Naive thymus-derived CD4-positive, alpha-beta T cell (primary cell): ENCODE data around the gene MEOX2. TPM values are rescaled to one million over a fixed set of nuclear protein-coding genes. Genes with fewer than 3 reads are reported as not detected.

Source experiments
- ATAC-seq: fragments of 150-1000 bp; cut with Tn5 transposase; 2 replicates; pipeline ENCODE4 v1.10.0; 2021; ENCODE audit warnings: mild to moderate bottlenecking, moderate library complexity
- CTCF ChIA-PET: fragments of 350-600 bp; sonication (Branson Sonifier 250); formaldehyde crosslinking; loops from one replicate; lab custom pipeline; 2021; ENCODE audit warnings: antibody characterized with exemption; lab: Charles Lee
- POLR2A ChIA-PET: fragments of 350-600 bp; sonication (Branson Sonifier 250); formaldehyde crosslinking; loops from one replicate; lab custom pipeline; 2021; ENCODE audit warnings: antibody characterized with exemption, inconsistent platforms; lab: Charles Lee
- DNase-seq, 9 donors: peaks; one replicate each; pipeline versions ENCODE4 v3.0.0 to v3.0.0-alpha.2; 2020 to 2022; ENCODE audit warnings: mixed read lengths in 1 of 9
- H3K27ac ChIP-seq: one replicate; pipeline ENCODE4 v1.7.0; 2013; ENCODE audit warnings: mild to moderate bottlenecking, low read depth, low read length, moderate library complexity
- H3K27me3 ChIP-seq, 2 donors: one replicate each; pipeline ENCODE4 v1.7.0; 2013; ENCODE audit warnings: low read length in 2 of 2, mild to moderate bottlenecking in 2 of 2, moderate library complexity in 2 of 2; ENCODE audit not compliant: control insufficient read depth in 2 of 2, insufficient read depth in 2 of 2
- H3K36me3 ChIP-seq, 3 experiments: 1 replicate in 2 of 3; 2 replicates in 1 of 3; pipeline ENCODE4 v1.7.0; 2013; ENCODE audit warnings: low read length in 3 of 3, mild to moderate bottlenecking in 3 of 3, moderate library complexity in 1 of 3; ENCODE audit not compliant: insufficient read depth in 3 of 3, control insufficient read depth in 2 of 3
- H3K4me1 ChIP-seq, 2 donors: one replicate each; pipeline ENCODE4 v1.7.0; 2013; ENCODE audit warnings: low read length in 2 of 2, mild to moderate bottlenecking in 2 of 2, moderate library complexity in 1 of 2; ENCODE audit not compliant: control insufficient read depth in 2 of 2, insufficient read depth in 2 of 2
- H3K4me3 ChIP-seq: 2 replicates; pipeline ENCODE4 v1.7.0; 2013; ENCODE audit warnings: mild to moderate bottlenecking, low read length
- H3K9me3 ChIP-seq, 3 experiments: 1 replicate in 2 of 3; 2 replicates in 1 of 3; pipeline ENCODE4 v1.7.0; 2013; ENCODE audit warnings: low read length in 3 of 3; ENCODE audit not compliant: control insufficient read depth in 2 of 3
- H3K27ac Mint-ChIP-seq, 9 donors: one replicate each; pipeline ENCODE4 v1.8.0; 2020 to 2022; ENCODE audit warnings: mixed read lengths in 9 of 9, mild to moderate bottlenecking in 8 of 9, moderate library complexity in 5 of 9, inconsistent platforms in 2 of 9
- H3K27me3 Mint-ChIP-seq, 5 donors: one replicate each; pipeline ENCODE4 v1.8.0; 2021 to 2022; ENCODE audit warnings: mixed read lengths in 5 of 5, mild to moderate bottlenecking in 1 of 5
- H3K36me3 Mint-ChIP-seq, 5 donors: one replicate each; pipeline ENCODE4 v1.8.0; 2020 to 2022; ENCODE audit warnings: mixed read lengths in 5 of 5, mild to moderate bottlenecking in 3 of 5, inconsistent platforms in 1 of 5
- H3K4me1 Mint-ChIP-seq, 7 donors: one replicate each; pipeline ENCODE4 v1.8.0; 2020 to 2022; ENCODE audit warnings: mixed read lengths in 7 of 7, mild to moderate bottlenecking in 3 of 7, inconsistent platforms in 1 of 7
- H3K4me3 Mint-ChIP-seq, 10 donors: one replicate each; pipeline ENCODE4 v1.8.0; 2020 to 2022; ENCODE audit warnings: mild to moderate bottlenecking in 10 of 10, mixed read lengths in 10 of 10, moderate library complexity in 6 of 10, inconsistent platforms in 2 of 10
- H3K9me3 Mint-ChIP-seq, 11 donors: one replicate each; pipeline ENCODE4 v1.8.0; 2020 to 2022; ENCODE audit warnings: mixed read lengths in 11 of 11, mild to moderate bottlenecking in 4 of 11, inconsistent platforms in 1 of 11, moderate library complexity in 1 of 11
- intact Hi-C, 2 donors: fragments of 100-400 bp; cut with micrococcal nuclease; formaldehyde crosslinking; loops; one replicate each; pipeline ENCODE4 v1.15.1; 2023
- polyA plus RNA-seq, 2 donors: library from polyadenylated mRNA; unstranded; fragments of 300-500 nt; fragmentation: Illumina TruSeq; gene quantifications; one replicate each; pipeline ENCODE4 v1.2.3, GENCODE V29; 2021
- total RNA-seq, 6 experiments: library from RNA in 5 of 6; stranded (reverse) in 5 of 6; gene quantifications; 1 replicate in 5 of 6; 2 replicates in 1 of 6; pipeline ENCODE4 v1.2.3 and lab custom pipeline; 2021 to 2026

The MEOX2 gene
- total and polyA plus RNA-seq, 7 experiments from 2014 or later: not detected

GRCh38 chr7:15715435-15715834 lies 29.0 kb upstream of the MEOX2 start:
- H3K36me3 ChIP-seq: no peaks in the 10 kb centered on the region
- H3K9me3 Mint-ChIP-seq: peaks cover 0 to 14% (median 0%) of the 10 kb centered on the region in 11 donors
- intact Hi-C loops: loop anchor here in 1 of 2 donors (10.0 kb wide), 1 partner anchor 61 kb away; no protein-coding TSS in a partner anchor
- ChIA-PET POLR2A (no interaction called here), CTCF (no interaction called here)
- no peak overlapping the region for H3K4me3 ChIP-seq
- DNase-seq: no peak
- H3K27me3 Mint-ChIP-seq: no peaks in the 10 kb centered on the region
- no peaks in the 10 kb centered on the region for H3K9me3 ChIP-seq
- H3K27ac Mint-ChIP-seq: no peak overlapping the region
- no peaks in the 10 kb centered on the region for H3K4me1 Mint-ChIP-seq
- no peaks in the 10 kb centered on the region for H3K4me1 ChIP-seq
- no peaks in the 10 kb centered on the region for H3K36me3 Mint-ChIP-seq
- ATAC-seq: no peak
- no peak overlapping the region for H3K4me3 Mint-ChIP-seq
- no peaks in the 10 kb centered on the region for H3K27me3 ChIP-seq
- no peak overlapping the region for H3K27ac ChIP-seq

- no peaks in the 10 kb centered on the region for H3K27me3 ChIP-seq
- Mint-ChIP-seq H3K27ac (no peak overlapping the region), H3K4me3 (no peak overlapping the region), H3K9me3 (peaks cover 0 to 19% (median 2%) of the 10 kb centered on the region in 11 donors), H3K27me3 (no peaks in the 10 kb centered on the region), H3K4me1 (peaks cover 0 to 2% (median 0%) of the 10 kb centered on the region in 7 donors), H3K36me3 (no peaks in the 10 kb centered on the region)
- POLR2A ChIA-PET: no interaction called here
- DNase-seq (no peak), ATAC-seq (no peak)
- no peaks in the 10 kb centered on the region for H3K4me1 ChIP-seq
- no peaks in the 10 kb centered on the region for H3K9me3 ChIP-seq
- no peaks in the 10 kb centered on the region for H3K36me3 ChIP-seq
- CTCF ChIA-PET: no interaction called here
- H3K4me3 ChIP-seq: no peak overlapping the region
- intact Hi-C loops: loop anchor here in 1 of 2 donors (10.0 kb wide), 1 partner anchor 55 kb away; no protein-coding TSS in a partner anchor
- no peak overlapping the region for H3K27ac ChIP-seq
Measured at GRCh38 chr7:15709978-15710377, 23.5 kb upstream of the MEOX2 start.

- ATAC-seq (no peak), DNase-seq (no peak)
- ChIA-PET CTCF (interaction anchor here (0.6 to 1.1 kb wide), 2 partner anchors 12 to 396 kb away, joined by 3 to 5 read pairs; no protein-coding TSS in a partner anchor), POLR2A (no interaction called here)
- Histone ChIP-seq H3K27me3 (no peaks in the 10 kb centered on the region), H3K4me1 (no peaks in the 10 kb centered on the region), H3K9me3 (no peaks in the 10 kb centered on the region), H3K27ac (no peak overlapping the region), H3K36me3 (no peaks in the 10 kb centered on the region), H3K4me3 (no peak overlapping the region)
- H3K4me1 Mint-ChIP-seq: peaks cover 0 to 2% (median 0%) of the 10 kb centered on the region in 7 donors
- H3K9me3 Mint-ChIP-seq: peaks cover 0 to 14% (median 2%) of the 10 kb centered on the region in 11 donors
- no peaks in the 10 kb centered on the region for H3K36me3 Mint-ChIP-seq
- no peak overlapping the region for H3K4me3 Mint-ChIP-seq
- no peak overlapping the region for H3K27ac Mint-ChIP-seq
- no peaks in the 10 kb centered on the region for H3K27me3 Mint-ChIP-seq
- intact Hi-C loops: no loop called here
Measured at GRCh38 chr7:15707570-15707969, 21.1 kb upstream of the MEOX2 start.

- POLR2A ChIA-PET: no interaction called here
- CTCF ChIA-PET: no interaction called here
- H3K27ac ChIP-seq: no peak overlapping the region
- H3K27me3 ChIP-seq: no peaks in the 10 kb centered on the region
- H3K36me3 ChIP-seq: no peaks in the 10 kb centered on the region
- intact Hi-C loops: no loop called here
- no peaks in the 10 kb centered on the region for H3K27me3 Mint-ChIP-seq
- H3K9me3 Mint-ChIP-seq: peaks cover 0 to 16% (median 0%) of the 10 kb centered on the region in 11 donors
- H3K9me3 ChIP-seq: no peaks in the 10 kb centered on the region
- H3K36me3 Mint-ChIP-seq: no peaks in the 10 kb centered on the region
- no peak overlapping the region for H3K4me3 Mint-ChIP-seq
- no peak overlapping the region for H3K4me3 ChIP-seq
- H3K4me1 ChIP-seq: no peaks in the 10 kb centered on the region
- DNase-seq (no peak), ATAC-seq (no peak)
- no peaks in the 10 kb centered on the region for H3K4me1 Mint-ChIP-seq
- no peak overlapping the region for H3K27ac Mint-ChIP-seq
Measured at GRCh38 chr7:15703732-15704131, 17.2 kb upstream of the MEOX2 start.

GRCh38 chr7:15692501-15693020 lies 6.1 kb upstream of the MEOX2 start:
- no peak for ATAC-seq
- Mint-ChIP-seq H3K4me3 (no peak overlapping the region), H3K36me3 (no peaks in the 10 kb centered on the region), H3K9me3 (peaks cover 0 to 5% (median 0%) of the 10 kb centered on the region in 11 donors), H3K27ac (no peak overlapping the region), H3K4me1 (no peaks in the 10 kb centered on the region), H3K27me3 (peaks cover 10 to 19% (median 16%) of the 10 kb centered on the region in 5 donors)
- POLR2A ChIA-PET: no interaction called here
- no peak for DNase-seq
- no peaks in the 10 kb centered on the region for H3K9me3 ChIP-seq
- no peaks in the 10 kb centered on the region for H3K27me3 ChIP-seq
- no peak overlapping the region for H3K27ac ChIP-seq
- no peaks in the 10 kb centered on the region for H3K4me1 ChIP-seq
- H3K36me3 ChIP-seq: no peaks in the 10 kb centered on the region
- intact Hi-C loops: no loop called here
- CTCF ChIA-PET: no interaction called here
- H3K4me3 ChIP-seq: no peak overlapping the region

GRCh38 chr7:15688911-15689310 lies 2.4 kb upstream of the MEOX2 start:
- H3K36me3 Mint-ChIP-seq: peaks cover 0 to 7% (median 0%) of the 10 kb centered on the region in 5 donors
- H3K27ac Mint-ChIP-seq: no peak overlapping the region
- H3K4me3 ChIP-seq: no peak overlapping the region
- H3K27ac ChIP-seq: no peak overlapping the region
- no peaks in the 10 kb centered on the region for H3K27me3 ChIP-seq
- H3K9me3 Mint-ChIP-seq: peaks cover 0 to 17% (median 3%) of the 10 kb centered on the region in 11 donors
- H3K4me1 Mint-ChIP-seq: no peaks in the 10 kb centered on the region
- no peak overlapping the region for H3K4me3 Mint-ChIP-seq
- ChIA-PET POLR2A (no interaction called here), CTCF (no interaction called here)
- ATAC-seq (no peak), DNase-seq (no peak)
- intact Hi-C loops: no loop called here
- H3K4me1 ChIP-seq: no peaks in the 10 kb centered on the region
- no peaks in the 10 kb centered on the region for H3K9me3 ChIP-seq
- no peaks in the 10 kb centered on the region for H3K36me3 ChIP-seq
- peaks cover 43 to 49% (median 48%) of the 10 kb centered on the region in 5 donors for H3K27me3 Mint-ChIP-seq

GRCh38 chr7:15688279-15688626 lies 1.8 kb upstream of the MEOX2 start:
- ChIA-PET POLR2A (no interaction called here), CTCF (no interaction called here)
- H3K36me3 ChIP-seq: no peaks in the 10 kb centered on the region
- ATAC-seq: no peak
- H3K36me3 Mint-ChIP-seq: peaks cover 0 to 7% (median 0%) of the 10 kb centered on the region in 5 donors
- H3K27me3 ChIP-seq: no peaks in the 10 kb centered on the region
- H3K27me3 Mint-ChIP-seq: peaks cover 43 to 49% (median 48%) of the 10 kb centered on the region in 5 donors
- no peaks in the 10 kb centered on the region for H3K9me3 ChIP-seq
- DNase-seq: no peak
- peaks cover 0 to 17% (median 3%) of the 10 kb centered on the region in 11 donors for H3K9me3 Mint-ChIP-seq
- intact Hi-C loops: no loop called here
- H3K27ac ChIP-seq: no peak overlapping the region
- no peaks in the 10 kb centered on the region for H3K4me1 Mint-ChIP-seq
- no peaks in the 10 kb centered on the region for H3K4me1 ChIP-seq
- H3K4me3 ChIP-seq: no peak overlapping the region
- no peak overlapping the region for H3K27ac Mint-ChIP-seq
- H3K4me3 Mint-ChIP-seq: no peak overlapping the region
